Spleen (tissue), 7 donors: ENCODE measurements around the gene MORN3.

Experiments used
- POLR2A ChIP-seq, 3 donors: fragments of 450-650 bp; IDR thresholded peaks; one replicate each; pipeline ENCODE4 v1.5.1; 2017; ENCODE audit warnings: antibody characterized with exemption in 3 of 3, mild to moderate bottlenecking in 1 of 3
- POLR2AphosphoS5 ChIP-seq, 3 donors: sonication (generic); formaldehyde crosslinking; IDR thresholded peaks; one replicate each; pipeline ENCODE4 v1.5.1; 2017; ENCODE audit warnings: antibody characterized with exemption in 3 of 3
- TF ChIP-seq, protein P1 (sequence below), 11 experiments: fragments of 200-600 bp in 7 of 11; fragments of 450-650 bp in 4 of 11; sonication (generic) in 4 of 11; IDR thresholded peaks in 8 of 11; conservative IDR thresholded peaks in 3 of 11; 1 replicate in 7 of 11; 2 replicates in 4 of 11; pipeline versions ENCODE4 v1.4.0 to v1.8.0; 2016 to 2021; ENCODE audit warnings: antibody characterized with exemption in 11 of 11, inconsistent platforms in 4 of 11, mild to moderate bottlenecking in 1 of 11
- donor health status: DM: no; HTN: no; CAD: no; lungs with moderate emphysema.
- donor health status: DM: no; HTN: no; CAD: no.
- donor health status: DM: no; HTN: no; CAD: no.

DNA sequence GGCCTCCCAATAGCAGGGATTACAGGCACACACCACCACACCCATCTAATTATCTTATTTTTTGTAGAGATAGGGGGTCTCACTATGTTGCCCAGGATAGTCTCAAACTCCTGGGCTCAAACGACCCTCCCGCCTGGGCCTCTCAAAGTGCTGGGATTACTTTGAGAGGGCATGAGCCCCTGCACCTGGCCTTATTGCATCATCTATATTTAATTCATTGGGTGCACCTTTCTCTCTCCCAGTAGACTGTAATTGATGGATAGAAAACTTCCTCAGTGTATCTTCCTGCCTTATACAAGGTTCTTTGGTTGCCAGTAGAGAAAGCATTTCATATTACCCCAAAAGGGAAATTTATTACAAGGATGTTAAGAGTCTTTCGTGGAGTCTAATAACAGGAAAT, 8.9 kb upstream of the MORN3 start:
- TF ChIP-seq, protein P1, sequence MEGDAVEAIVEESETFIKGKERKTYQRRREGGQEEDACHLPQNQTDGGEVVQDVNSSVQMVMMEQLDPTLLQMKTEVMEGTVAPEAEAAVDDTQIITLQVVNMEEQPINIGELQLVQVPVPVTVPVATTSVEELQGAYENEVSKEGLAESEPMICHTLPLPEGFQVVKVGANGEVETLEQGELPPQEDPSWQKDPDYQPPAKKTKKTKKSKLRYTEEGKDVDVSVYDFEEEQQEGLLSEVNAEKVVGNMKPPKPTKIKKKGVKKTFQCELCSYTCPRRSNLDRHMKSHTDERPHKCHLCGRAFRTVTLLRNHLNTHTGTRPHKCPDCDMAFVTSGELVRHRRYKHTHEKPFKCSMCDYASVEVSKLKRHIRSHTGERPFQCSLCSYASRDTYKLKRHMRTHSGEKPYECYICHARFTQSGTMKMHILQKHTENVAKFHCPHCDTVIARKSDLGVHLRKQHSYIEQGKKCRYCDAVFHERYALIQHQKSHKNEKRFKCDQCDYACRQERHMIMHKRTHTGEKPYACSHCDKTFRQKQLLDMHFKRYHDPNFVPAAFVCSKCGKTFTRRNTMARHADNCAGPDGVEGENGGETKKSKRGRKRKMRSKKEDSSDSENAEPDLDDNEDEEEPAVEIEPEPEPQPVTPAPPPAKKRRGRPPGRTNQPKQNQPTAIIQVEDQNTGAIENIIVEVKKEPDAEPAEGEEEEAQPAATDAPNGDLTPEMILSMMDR (IDR thresholded peaks at IDR 0.05 in 8 of 11, conservative IDR thresholded peaks at IDR 0.05 in 3 of 11), result no peak
- no peak for TF ChIP-seq POLR2A (IDR thresholded peaks at IDR 0.05)
- TF ChIP-seq POLR2AphosphoS5 (IDR thresholded peaks at IDR 0.05), result no peak
